T-helper 2 cell treated with Interferon-gamma antibody and Interleukin-4, amounts not matched to agents 5 μg/mL and 100 μg/mL, for 36 hours (primary cell): ENCODE results near the gene CLDN22.

ENCODE experiments used
- DNase-seq: peaks from one replicate; pipeline ENCODE4 v3.0.0; 2021; ENCODE audit warnings: low spot score
- H3K27ac Mint-ChIP-seq: one replicate; pipeline ENCODE4 v1.8.0; 2021; ENCODE audit warnings: mild to moderate bottlenecking, mixed read lengths
- H3K27me3 Mint-ChIP-seq: one replicate; pipeline ENCODE4 v1.8.0; 2021; ENCODE audit warnings: low read depth, mixed read lengths
- H3K36me3 Mint-ChIP-seq: one replicate; pipeline ENCODE4 v1.8.0; 2021; ENCODE audit warnings: low read depth, mixed read lengths
- H3K4me1 Mint-ChIP-seq: one replicate; pipeline ENCODE4 v1.8.0; 2021; ENCODE audit warnings: low read depth, mixed read lengths
- H3K4me3 Mint-ChIP-seq: one replicate; pipeline ENCODE4 v1.8.0; 2022; ENCODE audit warnings: mild to moderate bottlenecking, moderate library complexity, mixed read lengths
- H3K9me3 Mint-ChIP-seq: one replicate; pipeline ENCODE4 v1.8.0; 2021; ENCODE audit warnings: mixed read lengths

CLDN22 gene

DNA sequence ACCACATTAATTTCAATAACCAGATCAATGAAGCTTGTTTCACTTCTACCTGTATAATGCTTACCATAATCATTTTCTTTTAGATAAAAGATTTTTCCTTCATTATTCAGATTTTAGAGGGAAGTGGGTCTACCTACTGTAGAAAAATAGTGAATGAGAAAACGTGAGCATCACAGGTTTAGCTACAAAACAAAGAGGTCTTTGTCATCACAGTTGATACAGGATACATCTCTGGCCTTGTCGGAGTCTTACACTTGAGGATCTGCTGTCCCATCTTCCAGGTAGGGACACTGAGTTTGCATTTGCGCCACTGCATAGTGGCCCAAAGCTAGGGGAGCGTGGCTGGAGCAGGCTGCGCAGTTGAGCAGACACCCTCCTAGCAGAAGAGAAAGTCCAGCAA is 1.4 kb upstream of the CLDN22 start:
- no peak overlapping the region for H3K4me3 Mint-ChIP-seq
- H3K27ac Mint-ChIP-seq = no peak overlapping the region
- no peaks in the 10 kb centered on the region for H3K9me3 Mint-ChIP-seq
- no peaks in the 10 kb centered on the region for H3K4me1 Mint-ChIP-seq
- DNase-seq = no peak
- H3K27me3 Mint-ChIP-seq = no peaks in the 10 kb centered on the region
- H3K36me3 Mint-ChIP-seq = no peaks in the 10 kb centered on the region

DNA sequence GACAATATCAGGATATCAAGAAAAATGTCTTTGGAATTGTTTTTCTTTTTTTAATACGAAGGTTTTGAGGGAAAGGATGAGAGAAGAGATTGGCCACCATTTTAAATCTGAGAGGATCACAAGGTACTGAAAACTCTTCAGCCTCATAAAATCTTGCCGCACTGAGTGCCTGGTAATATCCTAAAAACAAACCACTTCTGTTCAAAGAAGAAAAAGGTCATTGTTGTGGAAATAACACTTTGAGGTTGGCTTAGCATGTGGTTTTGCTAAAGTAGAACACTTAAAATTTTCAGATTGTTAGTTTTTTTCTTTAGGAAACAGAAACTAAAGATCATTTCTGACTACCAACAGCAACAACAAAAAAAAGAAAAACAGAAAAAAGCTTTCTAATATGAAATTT is 1.0 kb upstream of the CLDN22 start:
- no peak overlapping the region for H3K27ac Mint-ChIP-seq
- H3K27me3 Mint-ChIP-seq = no peaks in the 10 kb centered on the region
- H3K4me1 Mint-ChIP-seq = no peaks in the 10 kb centered on the region
- H3K4me3 Mint-ChIP-seq = no peak overlapping the region
- H3K36me3 Mint-ChIP-seq = no peaks in the 10 kb centered on the region
- no peaks in the 10 kb centered on the region for H3K9me3 Mint-ChIP-seq
- DNase-seq = no peak

DNA sequence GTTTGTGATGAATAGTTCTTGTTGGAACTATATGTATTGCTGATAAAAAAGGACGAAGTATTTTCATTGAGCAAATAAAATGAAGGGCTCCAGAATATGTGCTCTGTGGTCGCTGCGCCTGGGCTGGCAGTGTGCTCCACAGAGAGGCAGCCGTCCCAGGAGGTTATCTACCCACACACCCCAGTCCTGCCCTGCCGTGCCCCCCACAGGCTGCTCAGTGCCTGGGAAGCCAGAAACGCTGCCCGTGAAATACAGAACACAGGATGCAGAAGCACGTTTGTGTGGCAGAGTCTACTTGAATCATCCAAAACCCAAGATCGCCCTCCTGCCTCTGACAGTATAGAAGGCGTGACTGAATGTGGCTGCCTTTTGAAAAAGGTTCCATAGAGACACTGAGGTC is 1.4 kb downstream of the CLDN22 start:
- no peaks in the 10 kb centered on the region for H3K4me1 Mint-ChIP-seq
- H3K9me3 Mint-ChIP-seq = no peaks in the 10 kb centered on the region
- H3K27me3 Mint-ChIP-seq = no peaks in the 10 kb centered on the region
- H3K27ac Mint-ChIP-seq = no peak overlapping the region
- no peak overlapping the region for H3K4me3 Mint-ChIP-seq
- DNase-seq = no peak
- no peaks in the 10 kb centered on the region for H3K36me3 Mint-ChIP-seq

DNA sequence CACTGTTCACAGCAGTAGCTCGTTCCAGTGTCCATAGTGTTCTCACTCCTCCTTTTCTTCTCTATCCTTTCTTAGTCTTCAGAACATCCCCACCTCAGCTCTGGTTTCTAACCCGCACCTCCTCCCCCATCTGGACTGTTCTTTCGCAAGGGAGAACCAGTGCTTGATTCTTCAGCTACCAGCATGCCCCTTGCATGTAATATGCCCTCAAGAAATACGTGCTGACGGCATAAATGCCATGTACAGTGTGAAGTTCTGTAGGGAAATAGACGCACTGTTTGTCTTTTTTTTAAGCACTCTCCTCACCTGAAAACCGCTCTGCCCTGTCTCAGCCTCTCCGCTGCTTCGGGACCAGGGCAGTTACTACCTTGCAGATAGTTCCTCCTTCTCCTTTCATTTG is 5.3 kb downstream of the CLDN22 start:
- H3K4me3 Mint-ChIP-seq = no peak overlapping the region
- H3K27ac Mint-ChIP-seq = no peak overlapping the region
- no peak for DNase-seq
- no peaks in the 10 kb centered on the region for H3K4me1 Mint-ChIP-seq
- no peaks in the 10 kb centered on the region for H3K36me3 Mint-ChIP-seq
- no peaks in the 10 kb centered on the region for H3K9me3 Mint-ChIP-seq
- H3K27me3 Mint-ChIP-seq = no peaks in the 10 kb centered on the region

DNA sequence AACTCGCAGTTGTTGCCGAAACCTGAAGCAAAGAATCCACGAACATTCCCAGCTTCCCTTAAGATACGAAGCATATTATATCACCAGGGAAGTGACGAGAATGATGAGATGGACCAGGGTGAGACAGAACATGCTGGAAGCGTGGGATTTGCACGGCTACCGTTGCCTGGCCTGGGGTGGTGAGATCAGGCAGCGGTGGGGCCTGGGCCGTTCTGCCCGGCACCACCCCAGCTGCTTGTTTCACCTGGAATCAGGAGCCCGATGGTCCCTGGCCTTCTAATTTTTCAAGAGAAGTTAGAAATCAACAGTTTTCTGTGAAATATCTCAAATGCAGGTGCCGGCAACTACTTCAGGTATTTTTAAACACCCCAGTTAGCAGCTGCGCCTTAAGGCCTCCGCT is 5.7 kb downstream of the CLDN22 start:
- Mint-ChIP-seq H3K27ac (no peak overlapping the region), H3K9me3 (no peaks in the 10 kb centered on the region), H3K27me3 (no peaks in the 10 kb centered on the region), H3K36me3 (no peaks in the 10 kb centered on the region), H3K4me1 (no peaks in the 10 kb centered on the region), H3K4me3 (no peak overlapping the region)
- no peak for DNase-seq

DNA sequence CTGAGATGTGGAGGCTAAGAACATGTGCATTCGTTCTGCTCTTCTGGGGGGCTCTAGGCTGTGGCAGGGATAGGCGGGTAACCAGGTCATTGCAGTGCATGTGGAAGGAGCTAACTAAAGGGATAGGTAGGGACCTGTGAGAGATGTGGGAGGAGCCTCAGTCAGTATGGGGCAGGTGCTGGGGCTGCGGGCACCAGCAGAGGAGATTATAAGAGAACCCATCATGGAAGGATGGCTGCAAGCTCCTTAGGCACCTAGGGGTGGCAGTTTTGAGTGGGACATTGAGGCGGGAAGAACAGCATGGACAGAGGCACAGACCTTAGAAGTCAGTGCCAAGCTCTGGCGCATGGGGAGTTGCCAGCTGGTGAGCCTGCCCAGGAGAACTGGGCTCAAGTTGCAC is 7.2 kb downstream of the CLDN22 start:
- H3K4me1 Mint-ChIP-seq = no peaks in the 10 kb centered on the region
- no peaks in the 10 kb centered on the region for H3K36me3 Mint-ChIP-seq
- H3K4me3 Mint-ChIP-seq = no peak overlapping the region
- no peaks in the 10 kb centered on the region for H3K9me3 Mint-ChIP-seq
- no peaks in the 10 kb centered on the region for H3K27me3 Mint-ChIP-seq
- no peak for DNase-seq
- H3K27ac Mint-ChIP-seq = no peak overlapping the region

DNA sequence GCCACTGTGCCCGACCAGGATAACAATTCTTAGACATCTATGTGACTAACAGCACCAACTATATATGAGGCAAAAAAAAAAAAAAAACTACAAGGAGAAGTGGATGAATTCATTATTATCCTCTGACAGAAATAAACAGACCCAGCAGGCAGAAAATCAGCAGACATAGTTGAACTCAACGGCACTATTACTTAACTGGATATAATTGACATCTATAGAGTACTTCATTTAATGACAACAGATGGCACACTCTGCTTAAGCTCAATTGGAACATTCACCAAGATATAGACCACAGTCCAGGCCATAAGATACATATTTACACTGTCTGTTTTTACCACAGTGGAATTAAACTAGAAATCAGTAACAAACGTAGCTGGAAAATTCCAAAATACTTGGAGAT is 13.3 kb downstream of the CLDN22 start:
- Mint-ChIP-seq H3K9me3 (no peaks in the 10 kb centered on the region), H3K4me1 (no peaks in the 10 kb centered on the region), H3K27me3 (no peaks in the 10 kb centered on the region), H3K4me3 (no peak overlapping the region), H3K36me3 (no peaks in the 10 kb centered on the region), H3K27ac (no peak overlapping the region)
- DNase-seq = no peak

DNA sequence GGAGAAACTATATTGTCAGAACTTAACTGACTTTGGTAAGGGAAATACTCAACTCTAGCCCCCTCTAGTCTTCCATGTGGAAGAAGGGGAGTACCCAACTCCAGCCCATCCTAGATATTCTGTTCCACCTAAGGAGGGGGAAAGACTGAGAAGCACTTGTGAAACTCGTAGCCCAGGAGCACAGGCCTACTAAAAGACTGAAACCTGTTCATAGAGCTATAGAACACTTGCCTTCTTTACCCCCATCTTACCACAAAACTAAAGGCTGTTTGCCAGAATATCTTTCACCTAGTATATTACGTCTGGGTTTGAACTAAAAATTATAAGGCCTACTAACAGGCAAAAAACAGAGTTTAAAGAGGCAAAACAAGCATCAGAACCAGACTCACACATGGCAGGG is 15.5 kb downstream of the CLDN22 start:
- Mint-ChIP-seq H3K9me3 (no peaks in the 10 kb centered on the region), H3K4me1 (peaks cover 3% of the 10 kb centered on the region), H3K27ac (no peak overlapping the region), H3K27me3 (no peaks in the 10 kb centered on the region), H3K36me3 (no peaks in the 10 kb centered on the region), H3K4me3 (no peak overlapping the region)
- no peak for DNase-seq

DNA sequence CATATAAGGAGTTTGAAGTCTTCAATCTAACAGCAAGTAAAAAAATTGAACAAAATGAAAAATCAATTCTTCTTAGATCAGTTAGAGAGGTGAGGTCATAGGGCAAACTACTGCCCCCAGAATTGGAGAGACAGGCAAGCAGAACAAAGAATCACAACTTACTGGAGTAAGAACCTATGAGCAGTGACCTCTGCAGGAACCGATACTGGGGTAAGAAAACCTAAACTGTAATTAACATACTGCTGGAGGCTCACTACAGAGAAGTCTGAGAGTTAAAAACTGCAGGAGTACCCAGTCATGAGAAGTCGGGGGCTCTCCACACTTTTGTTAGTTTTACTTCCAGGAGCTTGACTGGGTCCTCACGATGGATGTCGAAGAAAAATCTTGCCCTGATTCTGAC is 16.0 kb downstream of the CLDN22 start:
- Mint-ChIP-seq H3K4me3 (no peak overlapping the region), H3K9me3 (no peaks in the 10 kb centered on the region), H3K4me1 (peaks cover 3% of the 10 kb centered on the region), H3K36me3 (no peaks in the 10 kb centered on the region), H3K27ac (no peak overlapping the region), H3K27me3 (no peaks in the 10 kb centered on the region)
- no peak for DNase-seq

DNA sequence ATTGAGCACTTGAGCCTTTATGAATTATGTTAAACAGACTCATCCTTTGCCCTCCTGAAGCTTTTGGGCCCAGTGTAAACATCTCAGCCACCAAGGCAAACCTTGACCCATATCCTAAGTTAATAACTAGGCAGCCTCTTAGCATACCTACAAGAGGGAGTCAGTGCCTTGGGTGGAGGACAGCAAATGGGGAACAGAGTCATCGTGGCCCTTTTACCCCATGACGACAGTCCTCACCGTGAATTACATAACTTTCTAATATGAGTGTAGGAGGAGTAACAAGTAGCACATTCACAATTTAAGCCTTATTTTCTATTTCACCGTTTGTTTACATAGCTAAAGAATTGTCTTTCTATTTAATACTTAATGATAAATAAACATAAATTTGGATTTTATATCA is 16.8 kb downstream of the CLDN22 start:
- Mint-ChIP-seq H3K27ac (no peak overlapping the region), H3K4me3 (no peak overlapping the region), H3K27me3 (no peaks in the 10 kb centered on the region), H3K36me3 (no peaks in the 10 kb centered on the region), H3K4me1 (peaks cover 3% of the 10 kb centered on the region), H3K9me3 (no peaks in the 10 kb centered on the region)
- DNase-seq = no peak

DNA sequence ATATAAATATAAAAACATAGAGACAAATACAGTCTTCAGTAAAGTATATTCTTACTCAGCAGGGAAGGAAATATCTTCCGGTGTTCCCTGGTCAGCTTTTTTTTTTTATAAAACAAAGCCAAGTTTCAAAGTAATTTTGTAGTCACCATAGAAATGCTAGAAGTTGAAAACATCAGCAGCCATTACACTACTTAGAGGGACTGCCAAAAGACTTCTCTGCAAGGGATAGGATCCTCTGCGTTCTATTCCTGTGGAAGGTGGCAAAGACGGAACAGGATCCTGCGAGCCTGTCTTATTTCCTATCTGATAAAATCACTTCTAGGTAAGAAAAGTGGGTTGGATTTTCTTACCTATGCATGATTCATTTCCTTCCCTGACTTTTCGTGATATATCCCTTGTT is 19.4 kb downstream of the CLDN22 start:
- H3K9me3 Mint-ChIP-seq = no peaks in the 10 kb centered on the region
- no peak overlapping the region for H3K27ac Mint-ChIP-seq
- H3K27me3 Mint-ChIP-seq = no peaks in the 10 kb centered on the region
- peaks cover 3% of the 10 kb centered on the region for H3K4me1 Mint-ChIP-seq
- no peak for DNase-seq
- H3K36me3 Mint-ChIP-seq = no peaks in the 10 kb centered on the region
- no peak overlapping the region for H3K4me3 Mint-ChIP-seq

DNA sequence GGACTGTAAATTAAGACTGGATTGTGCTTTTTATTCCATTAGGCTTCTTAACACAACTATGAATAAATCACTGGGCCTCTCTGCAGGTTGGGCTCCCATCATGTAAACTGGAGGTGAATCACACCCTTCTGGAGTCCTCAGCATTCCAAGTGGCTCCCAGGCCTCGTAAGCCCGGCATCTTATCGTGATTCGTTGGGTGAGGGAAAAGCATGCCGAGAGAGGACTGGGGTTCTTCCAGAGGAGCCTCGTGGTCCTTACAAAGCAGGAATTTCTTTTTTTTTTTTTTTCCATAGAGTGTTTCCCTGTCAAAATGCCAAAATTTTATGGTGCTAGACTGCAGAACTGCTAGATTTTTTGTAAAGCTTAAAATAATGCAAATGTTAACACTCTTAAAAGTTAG is 20.0 kb downstream of the CLDN22 start:
- no peak overlapping the region for H3K4me3 Mint-ChIP-seq
- H3K27ac Mint-ChIP-seq = no peak overlapping the region
- no peaks in the 10 kb centered on the region for H3K27me3 Mint-ChIP-seq
- DNase-seq = no peak
- peaks cover 3% of the 10 kb centered on the region for H3K4me1 Mint-ChIP-seq
- H3K9me3 Mint-ChIP-seq = no peaks in the 10 kb centered on the region
- H3K36me3 Mint-ChIP-seq = no peaks in the 10 kb centered on the region

DNA sequence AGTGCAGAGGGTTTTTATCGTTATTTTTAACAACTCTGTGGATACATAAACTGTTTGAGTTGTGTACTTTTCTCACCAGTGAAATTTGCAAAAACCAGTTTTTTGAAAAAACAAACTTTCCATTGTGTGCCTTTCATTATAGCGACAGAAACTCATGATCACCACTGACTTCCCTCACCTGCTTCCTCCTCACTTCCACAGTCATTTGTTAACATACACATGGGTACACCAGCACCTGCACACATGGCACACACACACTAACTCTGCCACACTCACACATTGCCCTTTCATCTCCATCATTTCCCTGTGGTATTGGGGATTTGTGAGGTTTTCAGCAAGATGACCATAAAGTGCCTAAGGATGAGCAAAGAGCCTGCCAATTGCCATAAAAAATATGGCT is 20.6 kb downstream of the CLDN22 start:
- H3K36me3 Mint-ChIP-seq = no peaks in the 10 kb centered on the region
- H3K9me3 Mint-ChIP-seq = no peaks in the 10 kb centered on the region
- H3K4me3 Mint-ChIP-seq = no peak overlapping the region

DNA sequence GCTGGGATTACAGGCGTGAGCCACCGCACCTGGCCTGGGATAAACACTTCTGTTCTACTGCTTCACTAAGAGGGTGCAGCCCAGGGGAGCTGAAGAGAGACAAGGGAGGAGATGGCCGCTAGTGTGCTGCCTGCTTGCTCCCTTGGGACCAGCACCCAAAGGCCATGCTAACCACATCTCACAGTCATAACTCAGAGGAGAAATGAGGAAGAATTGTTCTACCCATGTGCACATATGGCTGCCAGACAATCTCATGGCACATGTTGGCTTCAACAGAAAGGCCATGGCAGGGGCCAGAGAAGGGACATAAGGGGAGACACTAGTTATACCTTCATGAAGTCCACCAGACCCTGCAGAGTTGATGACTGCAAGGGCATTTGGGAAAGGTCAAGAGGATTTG is 22.4 kb downstream of the CLDN22 start:
- Mint-ChIP-seq H3K4me1 (peaks cover 3% of the 10 kb centered on the region), H3K36me3 (no peaks in the 10 kb centered on the region), H3K27ac (no peak overlapping the region), H3K4me3 (no peak overlapping the region), H3K27me3 (no peaks in the 10 kb centered on the region), H3K9me3 (no peaks in the 10 kb centered on the region)
- no peak for DNase-seq

More for the DNA sequence above, 20.6 kb downstream of the CLDN22 start:
- peaks cover 3% of the 10 kb centered on the region for H3K4me1 Mint-ChIP-seq
- no peak for DNase-seq
- no peaks in the 10 kb centered on the region for H3K27me3 Mint-ChIP-seq
- no peak overlapping the region for H3K27ac Mint-ChIP-seq

DNA sequence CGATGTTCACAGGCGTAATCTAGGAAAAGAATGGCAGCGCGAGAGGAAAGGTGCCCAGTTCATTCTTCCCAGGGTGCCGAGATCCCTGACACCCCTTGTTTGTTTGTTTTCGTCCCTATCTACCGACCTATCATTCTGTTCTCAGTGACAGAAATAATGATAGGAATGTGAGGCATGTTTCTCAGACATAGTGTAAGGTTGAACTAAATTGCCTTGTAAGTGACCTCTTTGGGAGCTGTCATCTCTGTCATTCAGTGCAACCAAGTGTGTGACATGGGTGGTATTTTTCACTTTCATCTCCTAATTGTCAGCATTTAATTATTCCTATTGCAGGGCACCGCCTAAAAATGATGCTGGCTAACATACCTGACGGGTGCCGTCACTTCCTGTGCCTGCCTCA is 24.4 kb downstream of the CLDN22 start:
- H3K36me3 Mint-ChIP-seq = no peaks in the 10 kb centered on the region
- H3K27me3 Mint-ChIP-seq = no peaks in the 10 kb centered on the region
- no peak for DNase-seq
- no peaks in the 10 kb centered on the region for H3K9me3 Mint-ChIP-seq
- H3K27ac Mint-ChIP-seq = no peak overlapping the region
- no peak overlapping the region for H3K4me3 Mint-ChIP-seq
- no peaks in the 10 kb centered on the region for H3K4me1 Mint-ChIP-seq

DNA sequence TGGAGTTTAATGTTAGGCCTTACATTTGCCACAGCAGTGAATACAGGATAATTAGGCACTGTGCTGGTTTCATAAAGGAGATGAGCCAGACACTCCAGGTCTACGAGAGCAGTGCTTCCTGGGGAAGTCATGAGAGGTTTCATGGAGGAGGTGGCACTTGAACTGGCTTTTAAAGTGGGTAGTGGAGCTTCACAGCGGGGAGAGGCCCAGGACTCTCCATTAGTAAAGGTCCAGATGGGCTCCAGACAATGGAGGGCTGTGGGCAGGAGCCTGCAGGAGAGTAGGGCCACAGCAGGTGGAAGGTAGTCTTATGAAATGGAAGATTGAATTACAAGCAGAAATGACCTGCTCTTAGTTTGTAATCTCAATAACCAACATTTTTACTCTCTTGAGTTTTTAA is 29.0 kb downstream of the CLDN22 start:
- Mint-ChIP-seq H3K4me3 (no peak overlapping the region), H3K4me1 (no peaks in the 10 kb centered on the region), H3K27me3 (no peaks in the 10 kb centered on the region), H3K36me3 (no peaks in the 10 kb centered on the region), H3K27ac (no peak overlapping the region), H3K9me3 (no peaks in the 10 kb centered on the region)
- no peak for DNase-seq
